GM12865 (cell line): ENCODE results near the gene NEURL1B.
"Not testable (repeated sequence)": the region's sequence is repeated elsewhere in the genome, so short reads cannot be mapped to it uniquely, and the experiment has no call there.

ENCODE experiments used
- DNase-seq: peaks from one replicate; pipeline ENCODE4 v3.0.0; 2010; ENCODE audit warnings: low read depth
- H3K4me3 ChIP-seq: 2 replicates; pipeline ENCODE4 v1.5.1; 2011; ENCODE audit warnings: mild to moderate bottlenecking, low read depth, low read length, control low read depth
- CTCF ChIP-seq: IDR thresholded peaks from 2 replicates; pipeline ENCODE4 v1.5.1; 2011; ENCODE audit warnings: low read length, control low read depth, low read depth, inconsistent platforms; ENCODE audit not compliant: insufficient read depth; ENCODE audit errors: missing control alignments

Gene NEURL1B

GRCh38 chr5:172600571-172600970 lies 40.5 kb upstream of the NEURL1B start:
- DNase-seq: no peak
- no peak for TF ChIP-seq CTCF
- H3K4me3 ChIP-seq: no peak overlapping the region

- not testable (repeated sequence) for DNase-seq, H3K4me3 ChIP-seq
Measured at GRCh38 chr5:172601576-172601975, 39.5 kb upstream of the NEURL1B start.

- TF ChIP-seq CTCF: no peak
- DNase-seq: no peak
- H3K4me3 ChIP-seq: no peak overlapping the region
Measured at GRCh38 chr5:172602783-172603231, 38.3 kb upstream of the NEURL1B start.

- no peak for DNase-seq
- no peak for TF ChIP-seq CTCF
- no peak overlapping the region for H3K4me3 ChIP-seq
Measured at GRCh38 chr5:172603251-172603806, 37.7 kb upstream of the NEURL1B start.

GRCh38 chr5:172605466-172605865 lies 35.6 kb upstream of the NEURL1B start:
- no peak for TF ChIP-seq CTCF
- no peak for DNase-seq
- H3K4me3 ChIP-seq: no peak overlapping the region

GRCh38 chr5:172606156-172606785 lies 34.8 kb upstream of the NEURL1B start:
- TF ChIP-seq CTCF: no peak
- DNase-seq: no peak
- H3K4me3 ChIP-seq: no peak overlapping the region

GRCh38 chr5:172607213-172607793 lies 33.8 kb upstream of the NEURL1B start:
- DNase-seq: no peak
- no peak overlapping the region for H3K4me3 ChIP-seq
- TF ChIP-seq CTCF: no peak
